Heart left ventricle (tissue), 13 donors: Measurements from ENCODE around the gene B2M.

Source experiments
- POLR2A ChIP-seq, 2 donors: fragments of 450-650 bp; IDR thresholded peaks; one replicate each; pipeline ENCODE4 v1.6.1; 2017; ENCODE audit warnings: antibody characterized with exemption in 2 of 2, mild to moderate bottlenecking in 2 of 2, moderate library complexity in 2 of 2
- TF ChIP-seq, protein P1 (sequence below), 12 donors: fragments of 200-600 bp; sonication (generic) in 4 of 12; IDR thresholded peaks; one replicate each; pipeline versions ENCODE4 v1.5.0 to v1.8.0; 2018 to 2022; ENCODE audit warnings: antibody characterized with exemption in 12 of 12, mild to moderate bottlenecking in 5 of 12
- donor health status: ischemic (EF 13 %, LVEDD 7.1; RV severe dilation, severe dysfunction).
- donor health status: DM: no; HTN: yes; CAD: no.
- donor health status: DM: no; HTN: no; CAD: no.
- donor health status: ischemic (EF 25% LVEDD 6.9; RV normal size, moderate dysfunction).
- donor health status: ischemic (EF 25% LVEDD 5.7; RV mildly dilated, moderate dysfunction).
- donor health status: ischemic (EF 35%, LVEDD 5.7; RV mildly dilated, moderate dysfunction).
- donor health status: nonischemic (EF 11% LVEDD 7.7; RV severe dilation, severe dysfunction).
- donor health status: DM: yes; HTN: yes; CAD: no.
- donor health status: PGD.
- donor health status: ischemic (EF 29% LVEDD 5.4; RV normal size, mild dysfunction).
- donor health status: nonischemic (EF 23%, LVEDD 6.1; RV moderate dilation, normal function).

DNA sequence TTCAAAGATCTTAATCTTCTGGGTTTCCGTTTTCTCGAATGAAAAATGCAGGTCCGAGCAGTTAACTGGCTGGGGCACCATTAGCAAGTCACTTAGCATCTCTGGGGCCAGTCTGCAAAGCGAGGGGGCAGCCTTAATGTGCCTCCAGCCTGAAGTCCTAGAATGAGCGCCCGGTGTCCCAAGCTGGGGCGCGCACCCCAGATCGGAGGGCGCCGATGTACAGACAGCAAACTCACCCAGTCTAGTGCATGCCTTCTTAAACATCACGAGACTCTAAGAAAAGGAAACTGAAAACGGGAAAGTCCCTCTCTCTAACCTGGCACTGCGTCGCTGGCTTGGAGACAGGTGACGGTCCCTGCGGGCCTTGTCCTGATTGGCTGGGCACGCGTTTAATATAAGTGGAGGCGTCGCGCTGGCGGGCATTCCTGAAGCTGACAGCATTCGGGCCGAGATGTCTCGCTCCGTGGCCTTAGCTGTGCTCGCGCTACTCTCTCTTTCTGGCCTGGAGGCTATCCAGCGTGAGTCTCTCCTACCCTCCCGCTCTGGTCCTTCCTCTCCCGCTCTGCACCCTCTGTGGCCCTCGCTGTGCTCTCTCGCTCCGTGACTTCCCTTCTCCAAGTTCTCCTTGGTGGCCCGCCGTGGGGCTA is at the start of gene B2M, which contains the start of gene PATL2:
- TF ChIP-seq, protein P1, sequence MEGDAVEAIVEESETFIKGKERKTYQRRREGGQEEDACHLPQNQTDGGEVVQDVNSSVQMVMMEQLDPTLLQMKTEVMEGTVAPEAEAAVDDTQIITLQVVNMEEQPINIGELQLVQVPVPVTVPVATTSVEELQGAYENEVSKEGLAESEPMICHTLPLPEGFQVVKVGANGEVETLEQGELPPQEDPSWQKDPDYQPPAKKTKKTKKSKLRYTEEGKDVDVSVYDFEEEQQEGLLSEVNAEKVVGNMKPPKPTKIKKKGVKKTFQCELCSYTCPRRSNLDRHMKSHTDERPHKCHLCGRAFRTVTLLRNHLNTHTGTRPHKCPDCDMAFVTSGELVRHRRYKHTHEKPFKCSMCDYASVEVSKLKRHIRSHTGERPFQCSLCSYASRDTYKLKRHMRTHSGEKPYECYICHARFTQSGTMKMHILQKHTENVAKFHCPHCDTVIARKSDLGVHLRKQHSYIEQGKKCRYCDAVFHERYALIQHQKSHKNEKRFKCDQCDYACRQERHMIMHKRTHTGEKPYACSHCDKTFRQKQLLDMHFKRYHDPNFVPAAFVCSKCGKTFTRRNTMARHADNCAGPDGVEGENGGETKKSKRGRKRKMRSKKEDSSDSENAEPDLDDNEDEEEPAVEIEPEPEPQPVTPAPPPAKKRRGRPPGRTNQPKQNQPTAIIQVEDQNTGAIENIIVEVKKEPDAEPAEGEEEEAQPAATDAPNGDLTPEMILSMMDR (IDR thresholded peaks at IDR 0.05), result peak in 2 of 12 donors; percentile 4 to 9
- TF ChIP-seq POLR2A (IDR thresholded peaks at IDR 0.05), result peak; percentile 95 to 99
